Natural killer cell treated with Interleukin-12 subunit alpha and Interleukin-12 subunit beta and Interleukin-15 and Interleukin-18, amount 100 ng/mL, for 72 hours (primary cell): Measurements from ENCODE around the gene TAAR9. TPM values are rescaled to one million over a fixed set of nuclear protein-coding genes. Genes with fewer than 3 reads are reported as not detected.

Experiments used
- ATAC-seq, 2 donors: fragments of 150-1000 bp; cut with Tn5 transposase in 1 of 2; sonication (Bioruptor Pico), chemical (Tn5 transposase) in 1 of 2; 2 replicates each; pipeline ENCODE4 v1.10.0; 2021
- DNase-seq: peaks from one replicate; pipeline ENCODE4 v3.0.0; 2022; ENCODE audit warnings: low spot score
- H3K27ac Mint-ChIP-seq, 2 donors: 1 replicate in 1 of 2; 2 replicates in 1 of 2; pipeline ENCODE4 v1.8.0; 2022; ENCODE audit warnings: mixed read lengths in 2 of 2, mild to moderate bottlenecking in 1 of 2, moderate library complexity in 1 of 2
- H3K27me3 Mint-ChIP-seq, 2 donors: 1 replicate in 1 of 2; 2 replicates in 1 of 2; pipeline ENCODE4 v1.8.0; 2022; ENCODE audit warnings: mixed read lengths in 2 of 2
- H3K36me3 Mint-ChIP-seq: one replicate; pipeline ENCODE4 v1.8.0; 2022; ENCODE audit warnings: mixed read lengths
- H3K4me1 Mint-ChIP-seq, 2 donors: 1 replicate in 1 of 2; 2 replicates in 1 of 2; pipeline ENCODE4 v1.8.0; 2022; ENCODE audit warnings: low read depth in 2 of 2, mixed read lengths in 2 of 2, mild to moderate bottlenecking in 1 of 2
- H3K4me3 Mint-ChIP-seq: one replicate; pipeline ENCODE4 v1.8.0; 2022; ENCODE audit warnings: mixed read lengths
- H3K9me3 Mint-ChIP-seq: 2 replicates; pipeline ENCODE4 v1.8.0; 2022; ENCODE audit warnings: mixed read lengths
- total RNA-seq, 2 donors: library from RNA; stranded (reverse); gene quantifications; one replicate each; pipeline ENCODE4 v1.2.3, GENCODE V29; 2022

TAAR9 gene
- total RNA-seq, 2 donors from 2014 or later = not detected

GRCh38 chr6:132506461-132506860, 31.6 kb upstream of the TAAR9 start:
- DNase-seq (no peak), ATAC-seq (no peak)
- H3K27me3 Mint-ChIP-seq = no peaks in the 10 kb centered on the region
- H3K27ac Mint-ChIP-seq = no peak overlapping the region
- H3K9me3 Mint-ChIP-seq = no peaks in the 10 kb centered on the region
- peaks cover 11% of the 10 kb centered on the region for H3K36me3 Mint-ChIP-seq
- no peak overlapping the region for H3K4me3 Mint-ChIP-seq
- H3K4me1 Mint-ChIP-seq = peaks cover 42 to 46% of the 10 kb centered on the region in 2 donors

- Mint-ChIP-seq H3K4me1 (peaks cover 44 to 49% of the 10 kb centered on the region in 2 donors), H3K4me3 (no peak overlapping the region), H3K27me3 (no peaks in the 10 kb centered on the region), H3K9me3 (no peaks in the 10 kb centered on the region), H3K27ac (no peak overlapping the region), H3K36me3 (peaks cover 4% of the 10 kb centered on the region)
- DNase-seq (no peak), ATAC-seq (no peak)
These were observed 30.9 kb upstream of the TAAR9 start for GRCh38 chr6:132506869-132507808.

GRCh38 chr6:132511210-132511830, 26.8 kb upstream of the TAAR9 start:
- no peak for DNase-seq
- Mint-ChIP-seq H3K4me1 (peaks cover 39 to 43% of the 10 kb centered on the region in 2 donors), H3K9me3 (no peaks in the 10 kb centered on the region), H3K4me3 (peak overlapping the region; percentile 93), H3K27ac (peak overlapping the region in 1 of 2 donors; percentile 32), H3K36me3 (peaks cover 4% of the 10 kb centered on the region), H3K27me3 (peaks cover 6 to 13% of the 10 kb centered on the region in 2 donors)
- ATAC-seq = no peak

GRCh38 chr6:132511831-132512220, 26.3 kb upstream of the TAAR9 start:
- DNase-seq (no peak), ATAC-seq (no peak)
- peaks cover 6 to 16% of the 10 kb centered on the region in 2 donors for H3K27me3 Mint-ChIP-seq
- H3K9me3 Mint-ChIP-seq = no peaks in the 10 kb centered on the region
- H3K4me1 Mint-ChIP-seq = peaks cover 34 to 38% of the 10 kb centered on the region in 2 donors
- peaks cover 4% of the 10 kb centered on the region for H3K36me3 Mint-ChIP-seq
- peak overlapping the region in 1 of 2 donors; percentile 32 for H3K27ac Mint-ChIP-seq
- H3K4me3 Mint-ChIP-seq = peak overlapping the region; percentile 93

GRCh38 chr6:132512342-132512637, 25.8 kb upstream of the TAAR9 start:
- peaks cover 4% of the 10 kb centered on the region for H3K36me3 Mint-ChIP-seq
- peak overlapping the region in 1 of 2 donors; percentile 32 for H3K27ac Mint-ChIP-seq
- no peaks in the 10 kb centered on the region for H3K9me3 Mint-ChIP-seq

GRCh38 chr6:132512638-132513632, 25.1 kb upstream of the TAAR9 start, which contains the start of gene STX7:
TSS of gene STX7 (minus strand) at chr6:132513116. CDS start at chr6:132503530, 9,586 bp downstream.
- peak within 1 kb of the TSS; percentile 65 to 85 for H3K27ac Mint-ChIP-seq
- H3K36me3 Mint-ChIP-seq = no peaks in the 10 kb centered on the region
- no peaks in the 10 kb centered on the region for H3K9me3 Mint-ChIP-seq
- peaks cover 27 to 30% of the 10 kb centered on the region in 2 donors for H3K4me1 Mint-ChIP-seq
- peak within 1 kb of the TSS; percentile 93 for H3K4me3 Mint-ChIP-seq
- DNase-seq (peak; percentile 91), ATAC-seq (peak; percentile 97 to 98)
- H3K27me3 Mint-ChIP-seq = peaks cover 8 to 16% of the 10 kb centered on the region in 2 donors

More at GRCh38 chr6:132512342-132512637, 25.8 kb upstream of the TAAR9 start:
- ATAC-seq (no peak), DNase-seq (no peak)
- Mint-ChIP-seq H3K4me3 (peak overlapping the region; percentile 93), H3K4me1 (peaks cover 33 to 36% of the 10 kb centered on the region in 2 donors), H3K27me3 (peaks cover 8 to 16% of the 10 kb centered on the region in 2 donors)

- no peaks in the 10 kb centered on the region for H3K9me3 Mint-ChIP-seq
- no peaks in the 10 kb centered on the region for H3K36me3 Mint-ChIP-seq
- peaks cover 22% of the 10 kb centered on the region in 2 donors for H3K4me1 Mint-ChIP-seq
- H3K27me3 Mint-ChIP-seq = peaks cover 12 to 16% of the 10 kb centered on the region in 2 donors
- no peak for ATAC-seq
- DNase-seq = no peak
- peak overlapping the region; percentile 93 for H3K4me3 Mint-ChIP-seq
- H3K27ac Mint-ChIP-seq = no peak overlapping the region
These were observed 24.1 kb upstream of the TAAR9 start for GRCh38 chr6:132513831-132514545.

GRCh38 chr6:132515386-132515785, 22.7 kb upstream of the TAAR9 start:
- H3K36me3 Mint-ChIP-seq = no peaks in the 10 kb centered on the region
- H3K4me3 Mint-ChIP-seq = no peak overlapping the region

GRCh38 chr6:132520953-132521352, 17.1 kb upstream of the TAAR9 start:
- H3K36me3 Mint-ChIP-seq = no peaks in the 10 kb centered on the region
- H3K4me3 Mint-ChIP-seq = no peak overlapping the region
- ATAC-seq (no peak), DNase-seq (no peak)
- H3K27me3 Mint-ChIP-seq = peaks cover 37 to 55% of the 10 kb centered on the region in 2 donors
- H3K27ac Mint-ChIP-seq = no peak overlapping the region
- no peaks in the 10 kb centered on the region for H3K4me1 Mint-ChIP-seq
- H3K9me3 Mint-ChIP-seq = no peaks in the 10 kb centered on the region

More at GRCh38 chr6:132515386-132515785, 22.7 kb upstream of the TAAR9 start:
- H3K4me1 Mint-ChIP-seq = peaks cover 19 to 22% of the 10 kb centered on the region in 2 donors
- no peak overlapping the region for H3K27ac Mint-ChIP-seq
- peaks cover 15 to 20% of the 10 kb centered on the region in 2 donors for H3K27me3 Mint-ChIP-seq
- ATAC-seq (no peak), DNase-seq (no peak)
- H3K9me3 Mint-ChIP-seq = no peaks in the 10 kb centered on the region

- Mint-ChIP-seq H3K9me3 (no peaks in the 10 kb centered on the region), H3K4me1 (no peaks in the 10 kb centered on the region), H3K27ac (no peak overlapping the region), H3K4me3 (no peak overlapping the region), H3K36me3 (no peaks in the 10 kb centered on the region), H3K27me3 (peaks cover 28 to 63% of the 10 kb centered on the region in 2 donors)
- no peak for DNase-seq
- ATAC-seq = no peak
These were observed 13.4 kb upstream of the TAAR9 start for GRCh38 chr6:132524646-132525045.

- no peak for ATAC-seq
- Mint-ChIP-seq H3K4me3 (no peak overlapping the region), H3K4me1 (no peaks in the 10 kb centered on the region), H3K27ac (no peak overlapping the region), H3K27me3 (peaks cover 23 to 53% of the 10 kb centered on the region in 2 donors), H3K9me3 (no peaks in the 10 kb centered on the region), H3K36me3 (no peaks in the 10 kb centered on the region)
- no peak for DNase-seq
These were observed 12.2 kb upstream of the TAAR9 start for GRCh38 chr6:132525866-132526265.

GRCh38 chr6:132526461-132526860, 11.6 kb upstream of the TAAR9 start:
- Mint-ChIP-seq H3K9me3 (no peaks in the 10 kb centered on the region), H3K4me1 (no peaks in the 10 kb centered on the region), H3K4me3 (no peak overlapping the region), H3K27ac (no peak overlapping the region), H3K36me3 (no peaks in the 10 kb centered on the region), H3K27me3 (peaks cover 22 to 51% of the 10 kb centered on the region in 2 donors)
- ATAC-seq = no peak
- no peak for DNase-seq
